HG03460 (cell line): ENCODE results near the gene SAMSN1.
"Not testable (repeated sequence)": the region's sequence is repeated elsewhere in the genome, so short reads cannot be mapped to it uniquely, and the experiment has no call there.

Experiments
- ATAC-seq: cut with Tn5 transposase; IDR thresholded peaks from one replicate; pipeline ENCODE4 v1.9.1; 2021; ENCODE audit not compliant: unreplicated experiment

Gene SAMSN1

DNA sequence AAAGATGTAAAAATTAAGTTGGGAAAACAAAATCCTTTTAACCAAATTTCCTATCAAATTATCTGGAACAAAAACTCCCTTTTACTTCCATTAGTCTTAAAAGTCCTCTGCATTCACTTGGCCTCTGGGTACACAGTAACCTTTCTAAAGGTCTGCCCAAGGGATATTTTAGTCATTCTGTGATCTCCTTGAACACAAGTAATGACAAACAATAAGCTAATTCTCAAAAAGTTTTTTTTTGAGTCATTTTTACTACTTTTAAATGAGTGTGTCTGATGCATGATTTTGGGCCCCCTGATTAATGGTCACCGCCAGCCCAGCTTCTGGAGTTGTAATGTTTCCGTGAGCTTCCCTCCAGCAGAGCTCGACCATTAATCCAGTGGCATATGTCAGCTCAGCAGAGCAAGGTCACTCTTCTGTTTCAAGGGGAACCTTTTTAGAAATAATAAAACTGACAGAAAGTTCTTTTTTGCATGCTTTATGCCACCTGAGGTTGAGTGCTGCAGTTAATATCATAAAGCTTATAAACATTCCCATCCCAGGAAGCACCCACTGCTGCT, 14.3 kb downstream of the SAMSN1 start:
- no peak for ATAC-seq

GRCh38 chr21:14530592-14530991, 15.5 kb downstream of the SAMSN1 start:
- ATAC-seq, result no peak

GRCh38 chr21:14528815-14529214, 17.3 kb downstream of the SAMSN1 start:
- ATAC-seq, result no peak

DNA sequence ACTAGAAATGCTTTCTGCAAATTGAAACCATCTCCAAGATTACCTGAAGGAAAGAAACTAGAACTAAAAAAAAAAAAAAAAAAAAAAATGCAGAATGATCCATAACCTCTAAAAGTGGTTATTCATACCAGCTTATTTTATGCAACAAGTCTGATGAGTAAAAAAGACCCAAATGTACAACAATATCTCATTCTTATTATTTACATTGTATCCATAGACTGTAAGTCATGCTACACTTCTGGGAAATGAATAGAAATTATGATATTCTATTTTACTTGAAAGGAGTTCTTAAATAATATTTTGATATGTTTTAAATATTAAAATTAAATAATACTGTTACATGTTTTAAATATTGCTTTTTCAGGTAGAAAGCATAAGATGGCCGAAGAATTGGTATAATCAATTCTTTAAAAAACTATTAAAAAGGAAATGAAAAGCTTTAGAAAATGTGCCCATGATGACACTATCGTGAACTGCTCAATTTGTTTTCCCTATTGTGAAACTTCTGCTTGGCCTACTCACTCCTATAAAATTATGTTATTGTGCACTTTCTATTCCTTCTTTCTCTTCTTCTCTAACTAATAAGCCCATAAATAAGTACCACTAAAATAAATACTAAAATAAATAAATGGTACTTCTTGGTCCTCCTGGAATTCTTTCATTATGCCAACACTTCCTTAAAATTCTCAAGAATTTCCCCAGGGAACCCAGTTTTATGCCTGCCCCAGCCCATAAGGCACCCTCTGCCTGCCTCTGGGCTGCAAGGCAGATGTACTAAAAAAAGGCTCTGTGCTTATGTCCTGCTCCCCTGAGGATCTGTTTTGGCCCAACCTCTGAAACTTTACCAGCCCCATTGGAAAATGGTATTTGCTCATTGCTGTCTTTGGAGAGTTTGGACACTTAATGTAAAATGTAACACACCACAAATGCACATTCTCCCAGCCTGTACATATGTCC, 18.1 kb downstream of the SAMSN1 start:
- no peak for ATAC-seq

GRCh38 chr21:14526836-14527695, 19.0 kb downstream of the SAMSN1 start:
- no peak for ATAC-seq

- ATAC-seq, result no peak
Measured at GRCh38 chr21:14526199-14526598, 19.9 kb downstream of the SAMSN1 start.

DNA sequence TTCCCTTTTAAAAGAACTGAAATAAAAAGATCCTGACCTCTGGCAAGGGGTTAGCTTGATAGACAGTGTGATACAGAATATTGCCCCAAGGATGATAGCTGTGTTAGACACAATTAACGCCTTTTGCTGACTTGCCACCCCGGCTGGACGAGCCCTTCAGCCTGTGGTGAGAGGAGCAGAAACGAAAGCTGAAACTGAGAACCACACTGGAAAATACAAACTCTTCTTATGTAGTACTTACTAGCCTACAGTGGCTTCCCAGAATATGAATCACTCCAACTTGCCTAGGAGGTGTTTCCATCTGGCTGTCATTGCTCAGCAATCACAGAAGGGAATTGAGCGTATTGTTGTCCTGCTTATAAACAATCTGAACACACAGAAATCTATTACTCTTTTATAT, 22.9 kb downstream of the SAMSN1 start:
- ATAC-seq, result peak; percentile 89

GRCh38 chr21:14522736-14523135, 23.4 kb downstream of the SAMSN1 start:
- no peak for ATAC-seq

DNA sequence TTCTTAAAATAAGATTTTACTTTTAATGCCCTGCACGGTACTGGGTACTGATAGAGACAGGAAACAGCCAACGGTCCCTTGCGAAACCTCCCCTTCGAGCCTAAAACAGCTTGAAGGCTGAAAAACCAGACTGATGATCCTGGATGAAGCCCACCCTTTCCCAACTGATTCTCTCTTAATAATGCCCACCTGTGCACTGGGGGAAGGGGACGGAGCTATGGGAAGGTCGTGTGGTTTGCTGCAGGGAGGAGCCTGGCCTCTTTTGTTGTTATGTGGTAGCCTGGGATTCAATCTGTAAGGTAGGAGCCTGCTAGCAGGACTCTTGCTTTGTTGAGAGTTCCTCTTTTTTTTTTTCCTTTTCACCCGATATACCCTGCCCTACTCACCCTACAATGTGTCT, 25.6 kb downstream of the SAMSN1 start:
- ATAC-seq, result no peak

- ATAC-seq, result no peak
Measured at GRCh38 chr21:14519000-14519399, 27.1 kb downstream of the SAMSN1 start.

DNA sequence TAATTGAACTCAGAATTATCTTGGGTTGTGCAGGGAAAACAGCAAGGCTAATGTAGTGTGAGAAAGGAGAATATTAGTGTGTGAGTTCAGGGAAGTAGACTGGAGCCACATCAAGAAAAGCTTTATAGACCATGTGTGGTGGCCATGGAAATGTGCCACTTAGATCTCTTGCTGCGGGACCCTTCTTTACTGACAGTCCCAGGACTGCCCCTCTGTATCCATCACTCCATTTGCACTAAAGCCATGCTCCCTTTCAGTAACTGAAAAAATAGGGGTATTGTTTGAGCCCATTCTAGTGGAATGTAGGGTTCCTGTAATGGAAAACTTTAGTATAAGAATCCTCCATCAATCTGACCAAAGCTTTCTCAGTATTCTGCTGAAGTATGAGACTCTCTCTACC, 32.3 kb downstream of the SAMSN1 start:
- ATAC-seq, result no peak

DNA sequence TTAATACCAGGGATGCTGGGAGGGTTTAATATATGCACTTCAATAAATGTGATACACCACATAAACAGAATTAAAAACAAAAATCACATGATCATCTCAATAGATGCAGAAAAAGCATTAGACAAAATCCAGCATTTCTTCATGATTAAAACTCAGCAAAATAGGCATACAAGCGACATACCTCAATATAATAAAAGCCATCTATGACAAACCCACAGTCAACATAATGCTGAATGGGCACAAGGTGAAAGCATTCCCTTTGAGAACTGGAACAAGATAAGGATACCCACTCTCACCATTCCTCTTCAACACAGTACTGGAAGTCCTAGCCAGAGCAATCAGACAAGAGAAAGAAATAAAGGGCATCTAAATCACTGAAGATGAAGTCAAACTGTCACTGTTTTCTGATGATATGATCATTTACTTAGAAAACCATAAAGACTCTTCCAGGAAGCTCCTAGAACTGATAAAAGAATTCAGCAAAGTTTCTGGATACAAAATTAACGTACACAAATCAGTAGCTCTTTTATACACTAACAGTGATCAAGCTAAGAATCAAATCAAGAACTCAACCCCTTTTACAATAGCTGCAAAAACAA, 39.2 kb downstream of the SAMSN1 start:
- not testable (repeated sequence) for ATAC-seq

GRCh38 chr21:14500873-14501272, 45.2 kb downstream of the SAMSN1 start:
- ATAC-seq, result no peak

GRCh38 chr21:14499316-14499715, 46.8 kb downstream of the SAMSN1 start:
- ATAC-seq, result no peak

DNA sequence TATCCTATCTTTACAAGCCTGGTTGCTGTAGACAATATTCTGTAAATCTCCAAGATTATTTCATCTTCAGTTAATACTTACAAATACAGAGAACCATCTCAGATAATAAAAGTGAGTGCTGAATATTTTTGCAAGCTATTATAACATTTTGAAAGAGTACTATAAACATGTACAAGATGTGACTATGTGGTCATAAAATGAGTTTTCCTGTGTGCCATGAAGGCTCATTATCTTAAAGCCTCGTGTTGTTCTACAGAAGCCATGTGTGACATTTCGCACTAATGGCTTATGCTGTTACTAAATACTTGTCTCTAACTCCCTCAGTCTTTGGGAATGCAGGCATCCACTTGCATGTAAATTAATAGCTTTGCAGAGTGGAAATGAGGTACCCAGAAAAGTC, 48.3 kb downstream of the SAMSN1 start:
- ATAC-seq, result no peak

GRCh38 chr21:14495075-14495474, 51.0 kb downstream of the SAMSN1 start:
- no peak for ATAC-seq

GRCh38 chr21:14494181-14494580, 51.9 kb downstream of the SAMSN1 start:
- ATAC-seq, result not testable (repeated sequence)

GRCh38 chr21:14493731-14494130, 52.4 kb downstream of the SAMSN1 start:
- no peak for ATAC-seq

DNA sequence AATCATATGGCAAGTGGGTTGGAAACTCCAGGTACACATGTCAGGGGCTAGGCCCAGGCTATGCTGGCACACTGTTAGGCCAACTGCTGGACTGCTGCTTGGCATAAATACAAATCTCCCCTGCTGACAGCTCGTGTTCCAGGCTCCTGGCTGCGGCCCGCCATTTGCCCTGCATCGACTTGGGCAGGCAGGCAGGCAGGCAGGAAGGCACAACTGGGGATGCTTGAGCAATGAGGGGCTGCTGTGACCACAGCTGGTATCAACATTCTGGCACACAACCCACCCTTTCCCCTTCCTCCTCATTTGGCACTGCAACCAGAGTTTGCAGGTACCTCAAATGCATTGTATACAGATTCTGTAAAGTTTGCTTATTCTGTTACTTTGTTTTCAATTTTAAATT, 53.2 kb downstream of the SAMSN1 start:
- ATAC-seq, result no peak

GRCh38 chr21:14491269-14491681, 54.8 kb downstream of the SAMSN1 start:
- no peak for ATAC-seq

GRCh38 chr21:14488672-14489204, 57.4 kb downstream of the SAMSN1 start:
- no peak for ATAC-seq
